Nephron progenitor cell (in vitro differentiated cells): ENCODE results near the gene NINJ1.

Experiments
- DNase-seq: peaks from one replicate; pipeline ENCODE4 v3.0.0; 2021
- H3K27ac Mint-ChIP-seq: 2 replicates; pipeline ENCODE4 v1.8.0; 2021; ENCODE audit warnings: mild to moderate bottlenecking, moderate library complexity, mixed read lengths
- H3K27me3 Mint-ChIP-seq: 2 replicates; pipeline ENCODE4 v1.8.0; 2021; ENCODE audit warnings: mild to moderate bottlenecking, low read depth, mixed read lengths; ENCODE audit not compliant: poor library complexity
- H3K36me3 Mint-ChIP-seq: 2 replicates; pipeline ENCODE4 v1.8.0; 2021; ENCODE audit warnings: low read depth, mixed read lengths
- H3K4me1 Mint-ChIP-seq: 2 replicates; pipeline ENCODE4 v1.8.0; 2021; ENCODE audit warnings: mixed read lengths
- H3K4me3 Mint-ChIP-seq: 2 replicates; pipeline ENCODE4 v1.8.0; 2021; ENCODE audit warnings: mild to moderate bottlenecking, moderate library complexity, mixed read lengths
- H3K9me3 Mint-ChIP-seq: 2 replicates; pipeline ENCODE4 v1.8.0; 2021; ENCODE audit warnings: mild to moderate bottlenecking, moderate library complexity, mixed read lengths
- CTCF ChIP-seq: fragments of 200-600 bp; sonication (generic); IDR thresholded peaks from 2 replicates; pipeline ENCODE4 v1.5.0; 2021; ENCODE audit warnings: antibody characterized with exemption

NINJ1 gene

GRCh38 chr9:93112116-93112863 is 21.8 kb downstream of the NINJ1 start:
- no peaks in the 10 kb centered on the region for H3K27me3 Mint-ChIP-seq
- TF ChIP-seq CTCF: no peak
- DNase-seq: no peak
- peaks cover 14% of the 10 kb centered on the region for H3K4me1 Mint-ChIP-seq
- H3K9me3 Mint-ChIP-seq: no peaks in the 10 kb centered on the region
- H3K27ac Mint-ChIP-seq: no peak overlapping the region
- H3K36me3 Mint-ChIP-seq: peaks cover 4% of the 10 kb centered on the region
- no peak overlapping the region for H3K4me3 Mint-ChIP-seq

GRCh38 chr9:93111371-93112115 is 22.5 kb downstream of the NINJ1 start:
- Mint-ChIP-seq H3K9me3 (no peaks in the 10 kb centered on the region), H3K27me3 (no peaks in the 10 kb centered on the region), H3K4me1 (peaks cover 14% of the 10 kb centered on the region), H3K4me3 (no peak overlapping the region), H3K27ac (no peak overlapping the region), H3K36me3 (peaks cover 4% of the 10 kb centered on the region)
- TF ChIP-seq CTCF: no peak
- no peak for DNase-seq

GRCh38 chr9:93111001-93111370 is 23.1 kb downstream of the NINJ1 start:
- peaks cover 14% of the 10 kb centered on the region for H3K4me1 Mint-ChIP-seq
- H3K4me3 Mint-ChIP-seq: no peak overlapping the region
- H3K9me3 Mint-ChIP-seq: no peaks in the 10 kb centered on the region
- DNase-seq: no peak
- no peak for TF ChIP-seq CTCF
- peaks cover 4% of the 10 kb centered on the region for H3K36me3 Mint-ChIP-seq
- H3K27me3 Mint-ChIP-seq: no peaks in the 10 kb centered on the region
- no peak overlapping the region for H3K27ac Mint-ChIP-seq

GRCh38 chr9:93110311-93110855 is 23.7 kb downstream of the NINJ1 start:
- Mint-ChIP-seq H3K4me3 (no peak overlapping the region), H3K27ac (no peak overlapping the region), H3K36me3 (peaks cover 4% of the 10 kb centered on the region), H3K4me1 (peaks cover 14% of the 10 kb centered on the region), H3K9me3 (no peaks in the 10 kb centered on the region), H3K27me3 (no peaks in the 10 kb centered on the region)
- TF ChIP-seq CTCF: no peak
- DNase-seq: no peak

GRCh38 chr9:93108291-93109041 is 25.6 kb downstream of the NINJ1 start:
- no peak for TF ChIP-seq CTCF
- Mint-ChIP-seq H3K36me3 (peaks cover 13% of the 10 kb centered on the region), H3K27ac (no peak overlapping the region), H3K4me3 (no peak overlapping the region), H3K4me1 (peaks cover 9% of the 10 kb centered on the region), H3K27me3 (peaks cover 4% of the 10 kb centered on the region), H3K9me3 (peaks cover 12% of the 10 kb centered on the region)
- no peak for DNase-seq
